Calu3 (cell line): ENCODE results near the gene HEY2. TPM values are rescaled to one million over a fixed set of nuclear protein-coding genes. Genes with fewer than 3 reads are reported as not detected.

Experiments
- BruUV-seq: library from RNA; stranded (reverse); fragments of 400-500 nt; replicated peaks from 2 replicates; lab custom pipeline; 2021; lab: Mats Ljungman, UMichigan
- CTCF ChIA-PET: fragments of 300-600 bp; sonication (Branson Sonifier 250); formaldehyde crosslinking; loops from one replicate; lab custom pipeline; 2022; ENCODE audit warnings: antibody characterized with exemption; lab: Charles Lee
- DNase-seq: peaks from one replicate; pipeline ENCODE4 v3.0.0; 2022
- H3K27ac Mint-ChIP-seq: one replicate; pipeline ENCODE4 v1.8.0; 2022; ENCODE audit warnings: mixed read lengths; ENCODE audit not compliant: unreplicated experiment
- H3K27me3 Mint-ChIP-seq: one replicate; pipeline ENCODE4 v1.8.0; 2022; ENCODE audit warnings: mixed read lengths; ENCODE audit not compliant: unreplicated experiment
- H3K36me3 Mint-ChIP-seq: one replicate; pipeline ENCODE4 v1.8.0; 2022; ENCODE audit warnings: mild to moderate bottlenecking, moderate library complexity, mixed read lengths; ENCODE audit not compliant: insufficient read depth, unreplicated experiment
- H3K4me1 Mint-ChIP-seq: one replicate; pipeline ENCODE4 v1.8.0; 2022; ENCODE audit warnings: mild to moderate bottlenecking, low read depth, mixed read lengths; ENCODE audit not compliant: unreplicated experiment
- H3K4me3 Mint-ChIP-seq: one replicate; pipeline ENCODE4 v1.8.0; 2022; ENCODE audit warnings: mild to moderate bottlenecking, low read depth, moderate library complexity, mixed read lengths; ENCODE audit not compliant: unreplicated experiment
- H3K9me3 Mint-ChIP-seq: one replicate; pipeline ENCODE4 v1.8.0; 2022; ENCODE audit warnings: low read depth, mixed read lengths; ENCODE audit not compliant: unreplicated experiment
- CTCF ChIP-seq: fragments of 200-600 bp; IDR thresholded peaks from one replicate; pipeline ENCODE4 v1.8.0; 2022; ENCODE audit warnings: antibody characterized with exemption; ENCODE audit not compliant: unreplicated experiment
- intact Hi-C: fragments of 100-400 bp; cut with micrococcal nuclease; formaldehyde crosslinking; loops from one replicate; pipeline ENCODE4 v1.10.0; 2022; ENCODE audit not compliant: unreplicated experiment
- total RNA-seq: library from RNA; stranded (reverse); gene quantifications from 2 replicates; pipeline ENCODE4 v1.2.3, GENCODE V29; 2022

The HEY2 gene
- total RNA-seq, 1 experiment from 2014 or later, result 0.47 TPM

- peaks cover 11% of the 10 kb centered on the region for H3K27me3 Mint-ChIP-seq
- no peaks in the 10 kb centered on the region for H3K4me1 Mint-ChIP-seq
- no peak overlapping the region for H3K27ac Mint-ChIP-seq
- no peak for DNase-seq
- intact Hi-C loops, result no loop called here
- H3K4me3 Mint-ChIP-seq, result no peak overlapping the region
- H3K36me3 Mint-ChIP-seq, result no peaks in the 10 kb centered on the region
- BruUV-seq, result no TSS peak
- CTCF ChIA-PET, result no interaction called here
- no peak for TF ChIP-seq CTCF
- no peaks in the 10 kb centered on the region for H3K9me3 Mint-ChIP-seq
These were observed 19.4 kb upstream of the HEY2 start for GRCh38 chr6:125729983-125730382.

GRCh38 chr6:125732398-125732797 lies 17.0 kb upstream of the HEY2 start:
- CTCF ChIA-PET, result no interaction called here
- no peaks in the 10 kb centered on the region for H3K9me3 Mint-ChIP-seq
- no peak overlapping the region for H3K4me3 Mint-ChIP-seq
- no peak for DNase-seq
- peaks cover 13% of the 10 kb centered on the region for H3K27me3 Mint-ChIP-seq
- H3K4me1 Mint-ChIP-seq, result no peaks in the 10 kb centered on the region
- H3K36me3 Mint-ChIP-seq, result no peaks in the 10 kb centered on the region
- intact Hi-C loops, result no loop called here
- TF ChIP-seq CTCF, result no peak
- H3K27ac Mint-ChIP-seq, result no peak overlapping the region
- no TSS peak for BruUV-seq

GRCh38 chr6:125733516-125734300 lies 15.7 kb upstream of the HEY2 start:
- no peaks in the 10 kb centered on the region for H3K9me3 Mint-ChIP-seq
- no peak overlapping the region for H3K4me3 Mint-ChIP-seq
- no peak for DNase-seq
- no TSS peak for BruUV-seq
- peaks cover 13% of the 10 kb centered on the region for H3K27me3 Mint-ChIP-seq
- TF ChIP-seq CTCF, result no peak
- H3K4me1 Mint-ChIP-seq, result no peaks in the 10 kb centered on the region
- no peak overlapping the region for H3K27ac Mint-ChIP-seq
- intact Hi-C loops, result no loop called here
- H3K36me3 Mint-ChIP-seq, result no peaks in the 10 kb centered on the region
- CTCF ChIA-PET, result no interaction called here

- CTCF ChIA-PET, result no interaction called here
- DNase-seq, result no peak
- Mint-ChIP-seq H3K27ac (no peak overlapping the region), H3K27me3 (peaks cover 13% of the 10 kb centered on the region), H3K4me1 (no peaks in the 10 kb centered on the region), H3K36me3 (no peaks in the 10 kb centered on the region), H3K4me3 (no peak overlapping the region), H3K9me3 (no peaks in the 10 kb centered on the region)
- intact Hi-C loops, result no loop called here
- BruUV-seq, result no TSS peak
- no peak for TF ChIP-seq CTCF
These were observed 11.2 kb upstream of the HEY2 start for GRCh38 chr6:125738276-125738675.
